HG03060 (cell line): ENCODE data around the gene SPOCK1.

Experiments
- ATAC-seq: cut with Tn5 transposase; IDR thresholded peaks from one replicate; pipeline ENCODE4 v1.9.1; 2021; ENCODE audit warnings: low read depth, moderate number of reproducible peaks; ENCODE audit not compliant: unreplicated experiment

SPOCK1 gene

DNA sequence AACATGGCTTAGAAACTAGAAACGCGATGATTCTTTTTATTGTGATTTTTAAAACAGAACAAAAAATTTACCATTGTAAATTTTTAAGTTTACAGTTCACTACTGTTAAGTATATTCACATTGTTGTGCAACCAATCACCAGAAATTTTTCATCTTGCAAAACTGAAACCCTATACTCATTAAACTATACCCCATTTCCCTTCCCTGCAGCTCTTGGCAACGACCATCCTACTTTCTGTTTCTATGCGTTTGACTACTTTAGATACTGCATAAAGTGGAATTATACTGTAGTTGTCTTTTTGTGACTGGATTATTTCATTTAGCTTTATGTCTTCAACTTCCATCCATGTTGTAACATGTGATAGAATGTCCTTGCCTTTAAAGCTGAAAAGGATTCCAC, 52.5 kb downstream of the SPOCK1 start:
- no peak for ATAC-seq

- no peak for ATAC-seq
Measured at GRCh38 chr5:137446151-137446550, 53.0 kb downstream of the SPOCK1 start.

- ATAC-seq: no peak
Measured at GRCh38 chr5:137442660-137443059, 56.5 kb downstream of the SPOCK1 start.

- no peak for ATAC-seq
Measured at GRCh38 chr5:137441476-137441875, 57.6 kb downstream of the SPOCK1 start.

- no peak for ATAC-seq
Measured at GRCh38 chr5:137440795-137441194, 58.3 kb downstream of the SPOCK1 start.

DNA sequence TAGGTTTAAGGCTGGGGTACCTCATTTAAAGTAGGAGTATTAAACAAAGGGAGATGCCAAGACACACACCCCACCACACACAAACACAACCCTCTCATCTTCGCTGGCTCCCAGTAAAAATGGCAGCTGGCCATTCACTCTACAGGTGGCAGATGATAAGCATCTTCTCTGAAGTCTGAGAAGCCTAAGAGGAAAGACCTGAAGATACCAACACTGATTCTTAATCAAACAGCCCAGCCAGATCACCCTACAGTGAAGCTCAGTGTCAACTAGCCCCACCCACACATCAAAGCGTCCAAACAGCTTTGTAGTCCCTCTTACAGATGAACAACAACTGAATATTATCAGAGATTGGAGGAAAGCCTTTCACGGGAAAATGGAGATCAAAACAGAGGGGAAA, 59.5 kb downstream of the SPOCK1 start:
- no peak for ATAC-seq

DNA sequence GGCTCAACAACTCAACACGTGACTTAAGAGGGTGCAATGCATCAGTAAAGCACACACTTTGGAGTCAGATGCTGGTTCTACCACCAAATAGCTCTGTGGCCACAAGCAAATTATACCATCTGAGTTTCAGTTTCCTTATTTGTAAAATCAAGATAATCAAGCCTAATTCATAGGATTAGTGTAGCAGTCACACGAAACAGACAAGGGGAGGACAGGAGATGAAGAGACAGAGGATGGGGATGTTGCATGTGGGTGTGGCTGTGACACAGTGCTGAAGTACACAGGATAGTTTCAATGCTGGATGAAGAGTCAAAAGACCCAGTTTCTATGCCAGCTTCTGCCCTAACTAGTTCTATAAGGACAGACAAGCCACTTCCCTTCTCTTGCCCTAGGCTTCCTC, 60.2 kb downstream of the SPOCK1 start:
- ATAC-seq: no peak

- no peak for ATAC-seq
Measured at GRCh38 chr5:137437774-137438173, 61.4 kb downstream of the SPOCK1 start.

- ATAC-seq: no peak
Measured at GRCh38 chr5:137433539-137433938, 65.6 kb downstream of the SPOCK1 start.

- ATAC-seq: no peak
Measured at GRCh38 chr5:137432376-137432775, 66.8 kb downstream of the SPOCK1 start.

DNA sequence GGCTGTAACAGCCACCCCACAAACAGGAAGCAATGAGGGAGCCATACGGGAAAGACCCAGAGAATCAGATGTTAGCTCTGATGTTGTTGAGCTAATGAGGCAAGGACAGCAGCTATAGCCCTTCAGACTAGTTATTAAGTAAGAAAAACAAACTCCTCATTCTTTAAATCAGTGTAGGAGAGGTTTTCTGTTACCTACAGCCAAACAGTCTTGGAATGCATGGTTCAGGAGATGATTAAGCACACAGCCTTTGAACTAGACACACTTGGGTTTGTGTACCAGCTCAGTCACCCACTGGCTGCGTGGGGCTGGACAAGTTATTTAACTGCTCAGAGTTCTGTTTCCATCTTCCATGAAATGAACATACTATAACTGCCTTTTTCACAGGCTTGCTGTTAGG, 68.1 kb downstream of the SPOCK1 start:
- no peak for ATAC-seq

GRCh38 chr5:137415231-137415681, 83.9 kb downstream of the SPOCK1 start:
- no peak for ATAC-seq

- no peak for ATAC-seq
Measured at GRCh38 chr5:137414112-137414755, 84.9 kb downstream of the SPOCK1 start.

DNA sequence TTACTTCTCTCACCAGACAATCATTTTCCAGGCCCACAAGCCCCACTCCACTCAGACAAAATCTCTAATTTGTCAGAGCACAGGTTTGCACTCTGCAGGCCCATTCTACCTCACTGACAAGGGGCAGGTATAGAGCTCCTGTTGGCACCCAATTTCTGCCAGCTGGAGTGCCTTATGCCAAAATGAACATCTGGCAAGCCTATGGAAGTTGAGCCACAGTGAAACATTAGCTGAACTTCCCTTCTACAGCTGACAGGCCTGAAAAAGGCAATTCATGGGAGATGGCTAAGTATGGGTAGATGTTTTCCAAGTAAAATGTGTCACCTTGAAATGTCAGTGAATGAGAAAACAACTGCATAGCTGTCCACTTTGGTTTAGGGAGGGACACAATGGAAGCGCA, 87.0 kb downstream of the SPOCK1 start:
- no peak for ATAC-seq

DNA sequence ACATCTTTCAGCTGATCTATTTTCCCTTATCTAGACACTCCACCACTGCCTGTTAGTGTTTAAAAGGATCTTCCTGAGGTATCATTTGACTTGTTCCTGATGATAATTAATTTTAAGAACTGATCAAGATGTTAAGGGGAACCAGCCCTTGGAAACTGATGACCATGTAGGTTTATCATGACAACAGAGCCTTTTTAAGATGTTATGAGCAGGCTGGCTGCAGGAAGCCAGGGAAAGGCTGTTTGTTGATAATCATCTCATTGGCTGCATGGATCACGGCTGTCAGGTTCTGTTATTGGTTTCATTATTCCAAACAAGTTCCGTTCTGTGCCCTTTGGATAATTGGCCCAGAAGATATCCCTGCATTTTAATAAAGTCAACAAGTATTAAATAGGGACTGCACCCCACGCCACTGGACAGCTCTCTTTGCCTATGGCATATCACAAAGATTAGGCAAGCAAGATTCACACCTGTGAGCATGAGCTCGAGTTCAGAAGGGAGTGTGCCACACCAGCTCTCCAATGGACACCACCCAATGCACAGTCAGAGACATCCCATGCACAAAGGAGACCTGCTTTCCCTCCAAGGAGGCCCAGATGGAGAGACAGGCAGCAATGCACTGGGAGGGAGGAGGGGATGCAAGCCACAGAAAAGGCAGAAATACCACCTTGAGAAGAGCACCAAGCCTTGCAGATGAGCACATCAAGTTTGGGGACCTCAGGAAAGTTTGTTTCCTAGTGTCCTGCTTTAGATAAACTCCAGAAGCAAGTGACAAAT, 88.7 kb downstream of the SPOCK1 start:
- ATAC-seq: no peak

DNA sequence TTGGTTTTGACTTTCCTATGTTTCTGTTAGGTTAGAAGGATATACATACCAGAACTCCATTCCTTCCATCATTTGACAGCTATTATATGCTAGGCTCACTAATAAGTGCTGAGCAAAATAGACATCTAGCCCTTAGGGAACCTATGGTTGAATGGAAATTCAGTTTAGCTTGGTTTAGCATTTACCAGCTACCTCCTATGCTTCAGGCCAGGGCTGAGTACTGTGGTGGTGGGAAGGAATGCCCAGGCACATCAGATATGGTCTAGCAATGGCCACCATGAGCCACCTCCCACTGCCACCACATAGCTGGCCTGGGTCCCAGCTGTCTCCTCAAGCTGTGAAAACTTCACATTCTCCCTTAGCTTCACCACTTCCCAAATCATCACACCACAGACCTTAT, 89.4 kb downstream of the SPOCK1 start:
- ATAC-seq: no peak

DNA sequence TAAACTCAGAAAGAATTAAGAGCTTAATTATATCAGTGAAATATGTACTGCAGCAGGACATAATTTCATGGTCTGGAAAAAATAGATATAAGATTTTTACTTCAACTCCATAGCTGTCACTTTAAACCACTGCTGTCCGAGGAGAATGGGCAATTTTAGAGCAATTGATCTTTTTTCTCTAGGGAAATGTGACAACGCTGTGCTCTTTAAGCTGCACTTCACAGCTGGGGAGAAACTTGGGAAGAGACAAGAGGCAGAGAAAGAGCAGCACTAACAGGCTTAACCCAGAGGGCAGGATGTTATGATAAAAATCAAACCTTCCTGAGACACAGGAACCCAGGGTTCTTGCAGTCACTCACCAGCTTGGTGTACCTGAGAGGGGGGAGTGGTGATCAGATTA, 92.0 kb downstream of the SPOCK1 start:
- no peak for ATAC-seq

- ATAC-seq: no peak
Measured at GRCh38 chr5:137405393-137405792, 93.7 kb downstream of the SPOCK1 start.

DNA sequence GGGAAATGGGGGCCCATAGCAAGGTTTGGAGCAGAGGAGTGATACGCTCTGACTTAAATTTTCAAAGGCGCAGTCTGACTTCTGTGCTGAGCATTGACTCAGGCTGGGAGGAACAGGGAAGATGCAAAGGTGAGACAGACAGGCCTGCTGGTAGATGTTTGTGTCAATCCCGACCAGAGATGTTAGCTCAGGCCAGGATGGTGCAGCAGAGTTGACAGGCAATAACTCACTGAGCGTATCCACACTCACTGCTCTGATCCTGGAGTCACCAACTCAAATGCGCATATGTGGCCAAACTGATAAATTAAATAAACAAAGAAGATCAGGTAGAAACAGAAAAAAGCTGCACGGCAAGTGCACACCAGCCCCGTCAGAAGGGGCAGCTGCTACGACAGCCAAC, 95.3 kb downstream of the SPOCK1 start:
- ATAC-seq: no peak

DNA sequence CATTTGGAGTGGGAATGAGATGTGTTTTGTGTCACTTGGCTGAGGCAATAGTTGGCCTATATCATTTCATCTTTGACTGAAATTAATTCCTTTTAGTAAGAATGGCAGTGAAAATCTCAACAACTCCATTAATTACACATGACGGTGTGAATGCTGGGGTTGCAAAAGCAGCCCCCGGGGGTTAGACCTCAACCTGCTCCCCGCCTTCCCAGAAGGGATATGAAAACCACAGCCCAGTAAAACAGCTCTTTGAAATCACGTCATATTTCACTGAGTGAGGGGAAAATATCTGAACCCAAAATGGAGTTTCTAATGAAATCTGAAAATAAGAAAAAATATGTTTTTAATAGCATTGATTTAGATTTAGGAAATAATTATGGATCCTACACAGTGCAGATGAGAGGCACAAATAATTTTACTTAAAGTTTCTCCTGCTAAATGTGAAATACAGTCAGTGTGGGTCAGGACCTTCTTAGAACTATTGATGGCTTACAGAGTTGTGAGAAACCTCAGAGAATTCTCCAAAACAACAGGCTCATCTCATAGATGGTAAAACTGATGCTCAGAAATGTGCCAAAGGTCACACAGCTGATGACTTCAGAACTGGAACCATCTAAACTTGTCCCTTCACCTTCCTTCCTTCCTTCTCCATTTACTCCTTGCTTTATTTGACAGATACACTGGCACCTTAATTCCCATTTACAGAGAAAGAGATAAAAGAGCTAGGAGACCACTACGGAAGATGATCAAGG, 96.5 kb downstream of the SPOCK1 start:
- ATAC-seq: no peak

DNA sequence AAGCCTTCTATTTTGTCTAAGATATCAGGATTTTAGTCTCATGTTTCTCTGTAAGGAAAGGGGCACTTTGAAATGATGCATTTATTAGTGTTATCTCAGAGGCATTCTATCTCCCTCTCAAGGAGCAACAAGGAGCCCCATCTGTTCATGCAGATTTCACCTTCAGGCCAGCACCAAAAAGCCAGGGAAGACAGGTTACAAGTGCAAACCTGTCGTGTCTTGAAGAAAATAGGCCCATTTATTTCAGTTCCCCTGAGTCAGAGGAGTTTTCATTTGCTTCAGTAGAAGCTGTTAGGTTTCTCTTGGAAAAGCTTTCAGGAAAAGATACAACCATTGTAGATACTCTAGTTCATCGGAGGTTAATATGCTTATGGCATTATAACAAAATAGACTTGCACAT, 97.2 kb downstream of the SPOCK1 start:
- no peak for ATAC-seq

- no peak for ATAC-seq
Measured at GRCh38 chr5:137400571-137400970, 98.6 kb downstream of the SPOCK1 start.
